SK-N-SH (cell line): ENCODE measurements around the gene MEF2A. TPM values are rescaled to one million over a fixed set of nuclear protein-coding genes. Genes with fewer than 3 reads are reported as not detected.

Experiments
- CTCF ChIA-PET: fragments of 300-600, 350-600 bp; formaldehyde crosslinking; extraction: SDS; loops from one replicate; lab custom pipeline; 2021; lab: Yijun Ruan, JAX
- POLR2A ChIA-PET: fragments of 350-600 bp; sonication (Branson Sonifier 250); formaldehyde crosslinking; extraction: SDS; loops from one replicate; lab custom pipeline; 2020; ENCODE audit warnings: antibody characterized with exemption, inconsistent platforms; lab: Yijun Ruan, JAX
- DNase-seq: peaks from one replicate; pipeline ENCODE4 v3.0.0; 2012
- H2AFZ ChIP-seq: fragments of 200-600 bp; sonication (generic); 2 replicates; pipeline ENCODE4 v1.8.1; 2016; ENCODE audit warnings: antibody characterized with exemption, mild to moderate bottlenecking, low read depth
- H3F3A ChIP-seq: fragments of 200-600 bp; sonication (generic); replicated peaks from 2 replicates; pipeline ENCODE3; 2016; ENCODE audit warnings: antibody characterized with exemption, mild to moderate bottlenecking; ENCODE audit not compliant: insufficient read depth
- H3K27ac ChIP-seq, 2 experiments: fragments of 200-500 bp in 1 of 2; fragments of 200-600 bp in 1 of 2; sonication (Bioruptor generic) in 1 of 2; sonication (generic), shearing (Covaris generic) in 1 of 2; 2 replicates each; pipeline versions ENCODE4 v1.5.1 to v1.6.1; 2014 to 2016; ENCODE audit warnings: low read depth in 2 of 2, inconsistent platforms in 1 of 2, low read length in 1 of 2, mild to moderate bottlenecking in 1 of 2, mixed read lengths in 1 of 2
- H3K27me3 ChIP-seq: fragments of 200-600 bp; sonication (generic), shearing (Covaris generic); 2 replicates; pipeline ENCODE4 v1.6.1; 2016; ENCODE audit warnings: mixed run types; ENCODE audit not compliant: insufficient read depth
- H3K36me3 ChIP-seq, 2 experiments: fragments of 200-500 bp in 1 of 2; fragments of 200-600 bp in 1 of 2; sonication (Bioruptor generic) in 1 of 2; sonication (generic) in 1 of 2; replicated peaks in 1 of 2; 2 replicates each; pipeline versions ENCODE3 to v1.5.1; 2014 to 2016; ENCODE audit warnings: low read length in 1 of 2, mild to moderate bottlenecking in 1 of 2; ENCODE audit not compliant: insufficient read depth in 2 of 2, control insufficient read depth in 1 of 2
- H3K4me1 ChIP-seq, 2 experiments: fragments of 200-500 bp in 1 of 2; fragments of 200-600 bp in 1 of 2; sonication (Bioruptor generic) in 1 of 2; sonication (generic), shearing (Covaris generic) in 1 of 2; 2 replicates each; pipeline versions ENCODE4 v1.5.1 to v1.6.1; 2014 to 2016; ENCODE audit warnings: low read depth in 1 of 2, low read length in 1 of 2, mixed run types in 1 of 2; ENCODE audit not compliant: insufficient read depth in 2 of 2, control insufficient read depth in 1 of 2
- H3K4me2 ChIP-seq: fragments of 200-600 bp; sonication (generic), shearing (Covaris generic); 2 replicates; pipeline ENCODE4 v1.6.1; 2017; ENCODE audit warnings: mixed run types
- H3K4me3 ChIP-seq, 2 experiments: fragments of 200-500 bp in 1 of 2; fragments of 200-600 bp in 1 of 2; sonication (Bioruptor generic) in 1 of 2; sonication (generic), shearing (Covaris generic) in 1 of 2; 2 replicates each; pipeline versions ENCODE4 v1.5.1 to v1.8.1; 2014 to 2016; ENCODE audit warnings: low read depth in 2 of 2, inconsistent platforms in 1 of 2, low read length in 1 of 2, mild to moderate bottlenecking in 1 of 2, mixed read lengths in 1 of 2, moderate library complexity in 1 of 2
- H3K79me2 ChIP-seq: fragments of 200-600 bp; sonication (generic); 2 replicates; pipeline ENCODE4 v1.8.1; 2017; ENCODE audit warnings: mild to moderate bottlenecking; ENCODE audit not compliant: insufficient read depth
- H3K9ac ChIP-seq: fragments of 200-600 bp; sonication (generic); 2 replicates; pipeline ENCODE4 v1.6.1; 2017; ENCODE audit warnings: mixed run types
- H3K9me2 ChIP-seq: fragments of 200-600 bp; sonication (generic); 2 replicates; pipeline ENCODE4 v1.6.1; 2017; ENCODE audit warnings: mixed run types
- H3K9me3 ChIP-seq: fragments of 200-600 bp; sonication (generic); 2 replicates; pipeline ENCODE4 v1.6.1; 2017; ENCODE audit warnings: mixed run types, mild to moderate bottlenecking, moderate library complexity
- H4K20me1 ChIP-seq: fragments of 200-600 bp; sonication (generic); 2 replicates; pipeline ENCODE4 v1.6.1; 2017; ENCODE audit warnings: mild to moderate bottlenecking, mixed run types; ENCODE audit not compliant: insufficient read depth
- CTCF ChIP-seq: fragments of 200-600 bp; sonication (generic); IDR thresholded peaks from 2 replicates; pipeline ENCODE4 v1.6.1; 2017; ENCODE audit warnings: antibody characterized with exemption, mild to moderate bottlenecking, moderate library complexity
- EP300 ChIP-seq, 2 experiments: IDR thresholded peaks; 2 replicates each; pipeline versions ENCODE4 v1.4.0 to v1.6.1; 2012; ENCODE audit warnings: borderline replicate concordance in 1 of 2, low read depth in 1 of 2, low read length in 1 of 2
- EZH2phosphoT487 ChIP-seq: fragments of 200-600 bp; sonication (generic); IDR thresholded peaks from 2 replicates; pipeline ENCODE4 v1.6.1; 2017; ENCODE audit warnings: low read depth, mixed run types, mild to moderate bottlenecking, antibody characterized with exemption, moderate library complexity, borderline replicate concordance
- FOSL2 ChIP-seq: IDR thresholded peaks from 2 replicates; pipeline ENCODE4 v1.4.0; 2012; ENCODE audit warnings: low read depth, mild to moderate bottlenecking, moderate library complexity, borderline replicate concordance
- JUND ChIP-seq: IDR thresholded peaks from 2 replicates; pipeline ENCODE4 v1.4.0; 2012
- MXI1 ChIP-seq: IDR thresholded peaks from 2 replicates; pipeline ENCODE4 v1.6.1; 2012; ENCODE audit warnings: mild to moderate bottlenecking, low read depth, low read length, improper control_type of control experiment
- POLR2AphosphoS5 ChIP-seq: IDR thresholded peaks from 2 replicates; pipeline ENCODE4 v1.6.1; 2012; ENCODE audit warnings: low read depth, low read length
- RAD21 ChIP-seq: IDR thresholded peaks from 2 replicates; pipeline ENCODE4 v1.6.1; 2012; ENCODE audit warnings: mild to moderate bottlenecking, low read length
- RCOR1 ChIP-seq: fragments of 150-350 bp; IDR thresholded peaks from 2 replicates; pipeline ENCODE4 v1.6.1; 2017; ENCODE audit warnings: antibody characterized with exemption, low read length
- RFX5 ChIP-seq: IDR thresholded peaks from 2 replicates; pipeline ENCODE4 v1.6.1; 2012; ENCODE audit warnings: mild to moderate bottlenecking, improper control_type of control experiment, low read length
- RXRA ChIP-seq: IDR thresholded peaks from 2 replicates; pipeline ENCODE4 v1.4.0; 2012; ENCODE audit warnings: low read depth, mild to moderate bottlenecking, borderline replicate concordance
- SMC3 ChIP-seq: IDR thresholded peaks from 2 replicates; pipeline ENCODE4 v1.6.1; 2012; ENCODE audit warnings: low read depth, low read length, improper control_type of control experiment
- TAF1 ChIP-seq: IDR thresholded peaks from 2 replicates; pipeline ENCODE4 v1.6.1; 2012; ENCODE audit warnings: low read depth, mild to moderate bottlenecking, low read length, moderate library complexity, borderline replicate concordance
- WGBS: methylation state at CpG from one replicate; pipeline ENCODE4 v1.1.6; 2017; ENCODE audit warnings: low lambda C conversion rate; 5-methylcytosine and 5-hydroxymethylcytosine counted together
- polyA plus RNA-seq, 3 experiments: library from polyadenylated mRNA; depleted of rRNA; stranded (reverse); fragments of >200 nt; gene quantifications; 2 replicates each; pipeline ENCODE4 v1.2.3, GENCODE V29; 2012
- TF ChIP-seq, protein P1 (sequence below): fragments of 150-350 bp; IDR thresholded peaks from 2 replicates; pipeline ENCODE4 v1.6.1; 2017; ENCODE audit warnings: antibody characterized with exemption, low read length, low read depth, borderline replicate concordance
- TF ChIP-seq, protein P2 (sequence below): IDR thresholded peaks from 2 replicates; pipeline ENCODE4 v1.4.0; 2012; ENCODE audit warnings: low read depth
- TF ChIP-seq, protein P3 (sequence below): IDR thresholded peaks from 2 replicates; pipeline ENCODE4 v1.4.0; 2012; ENCODE audit warnings: low read depth, borderline replicate concordance

The MEF2A gene
- polyA plus RNA-seq, 1 of the 3 experiments (the other 2 are of a cell fraction): 20.9 TPM

- peaks cover 19% of the 10 kb centered on the region for H3K79me2 ChIP-seq
- CTCF ChIA-PET: interaction anchor here (1.9 kb wide), 1 partner anchor 59 kb away, joined by 5 read pairs; no protein-coding TSS in a partner anchor
These were observed 79.8 kb downstream of the MEF2A start for GRCh38 chr15:99645543-99645935.

DNA sequence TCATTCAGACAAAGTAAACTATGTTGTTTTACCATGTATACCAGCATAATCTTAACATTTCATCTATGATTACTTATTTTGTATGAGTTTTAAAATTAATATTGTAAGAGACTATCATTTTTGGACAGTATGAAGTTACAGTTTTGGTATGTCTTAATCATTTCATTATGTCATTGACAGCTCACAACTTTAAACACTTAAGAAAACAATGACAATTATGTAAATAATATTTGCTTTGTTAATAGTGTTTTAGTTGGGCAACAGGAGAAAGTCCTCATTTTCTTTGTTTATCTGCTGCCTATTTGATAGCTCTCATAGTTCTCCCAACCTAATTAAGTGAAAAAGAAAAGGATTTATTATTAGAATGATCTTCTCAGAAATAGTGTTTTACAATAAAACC is 80.2 kb downstream of the MEF2A start:
- ChIA-PET POLR2A (no interaction called here), CTCF (interaction anchor here (1.9 kb wide), 1 partner anchor 59 kb away, joined by 5 read pairs; no protein-coding TSS in a partner anchor)
- H3K79me2 ChIP-seq: peaks cover 19% of the 10 kb centered on the region

More at GRCh38 chr15:99645543-99645935, 79.8 kb downstream of the MEF2A start:
- 0 out of 2 replicates have a peak, but pooled peaks cover 1% of the 10 kb centered on the region for H4K20me1 ChIP-seq
- peaks cover 8% of the 10 kb centered on the region; the same call in 1 of the 2 replicates for H3K9me3 ChIP-seq
- H3F3A ChIP-seq: peaks cover 3% of the 10 kb centered on the region
- H3K36me3 ChIP-seq: peaks cover 19 to 45% of the 10 kb centered on the region in 2 experiments
- H3K9ac ChIP-seq: no peak overlapping the region
- no peak overlapping the region for H3K4me3 ChIP-seq
- H2AFZ ChIP-seq: no peak overlapping the region
- WGBS: 94% methylated on average over 3 of the region's 3 CpGs
- H3K27ac ChIP-seq: no peak overlapping the region
- no peak for DNase-seq
- POLR2A ChIA-PET: no interaction called here
- no peaks in the 10 kb centered on the region; a peak in 1 of 4 replicates for H3K4me1 ChIP-seq
- H3K9me2 ChIP-seq: no peaks in the 10 kb centered on the region
- no peak overlapping the region for H3K4me2 ChIP-seq
- no peaks in the 10 kb centered on the region for H3K27me3 ChIP-seq
- TF ChIP-seq POLR2AphosphoS5: no peak
- TF ChIP-seq RAD21: no peak
- TF ChIP-seq, protein P1, sequence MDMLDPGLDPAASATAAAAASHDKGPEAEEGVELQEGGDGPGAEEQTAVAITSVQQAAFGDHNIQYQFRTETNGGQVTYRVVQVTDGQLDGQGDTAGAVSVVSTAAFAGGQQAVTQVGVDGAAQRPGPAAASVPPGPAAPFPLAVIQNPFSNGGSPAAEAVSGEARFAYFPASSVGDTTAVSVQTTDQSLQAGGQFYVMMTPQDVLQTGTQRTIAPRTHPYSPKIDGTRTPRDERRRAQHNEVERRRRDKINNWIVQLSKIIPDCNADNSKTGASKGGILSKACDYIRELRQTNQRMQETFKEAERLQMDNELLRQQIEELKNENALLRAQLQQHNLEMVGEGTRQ: no peak
- TF ChIP-seq EP300 (IDR thresholded peaks at IDR 0.05; ENCODE audit: borderline replicate concordance in 1 of 2, low read depth in 1 of 2, low read length in 1 of 2): no peak
- no peak for TF ChIP-seq RXRA
- TF ChIP-seq, all 33 proteins: peak for 0

GRCh38 chr15:99651023-99651807 is 85.4 kb downstream of the MEF2A start:
- CTCF ChIA-PET: interaction anchor here (1.0 kb wide), 1 partner anchor 11 kb away, joined by 3 read pairs; no protein-coding TSS in a partner anchor
- Histone ChIP-seq H3K9me2 (no peaks in the 10 kb centered on the region), H3K79me2 (peaks cover 5% of the 10 kb centered on the region; the same call in 1 of the 2 replicates), H3K4me1 (no peaks in the 10 kb centered on the region), H4K20me1 (no peaks in the 10 kb centered on the region), H3K9me3 (peaks cover 7% of the 10 kb centered on the region; the same call in 1 of the 2 replicates), H3K27me3 (no peaks in the 10 kb centered on the region), H3F3A (peaks cover 3% of the 10 kb centered on the region), H3K9ac (0 out of 2 replicates have a peak overlapping the region, but pooled peaks have one; percentile 3), H3K4me3 (no peak overlapping the region), H3K36me3 (peaks cover 18 to 20% of the 10 kb centered on the region in 2 experiments), H3K27ac (peak overlapping the region in 1 of 2 experiments; percentile 16; a peak in 1 of 4 replicates), H3K4me2 (no peak overlapping the region), H2AFZ (no peak overlapping the region)
- POLR2A ChIA-PET: no interaction called here
- DNase-seq: no peak
- WGBS: 79% methylated on average over 6 of the region's 6 CpGs
- TF ChIP-seq RFX5: no peak
- TF ChIP-seq, protein P2, sequence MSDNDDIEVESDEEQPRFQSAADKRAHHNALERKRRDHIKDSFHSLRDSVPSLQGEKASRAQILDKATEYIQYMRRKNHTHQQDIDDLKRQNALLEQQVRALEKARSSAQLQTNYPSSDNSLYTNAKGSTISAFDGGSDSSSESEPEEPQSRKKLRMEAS: no peak
- no peak for TF ChIP-seq FOSL2
- TF ChIP-seq CTCF: no peak
- TF ChIP-seq, protein P3, sequence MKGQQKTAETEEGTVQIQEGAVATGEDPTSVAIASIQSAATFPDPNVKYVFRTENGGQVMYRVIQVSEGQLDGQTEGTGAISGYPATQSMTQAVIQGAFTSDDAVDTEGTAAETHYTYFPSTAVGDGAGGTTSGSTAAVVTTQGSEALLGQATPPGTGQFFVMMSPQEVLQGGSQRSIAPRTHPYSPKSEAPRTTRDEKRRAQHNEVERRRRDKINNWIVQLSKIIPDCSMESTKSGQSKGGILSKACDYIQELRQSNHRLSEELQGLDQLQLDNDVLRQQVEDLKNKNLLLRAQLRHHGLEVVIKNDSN: no peak
- TF ChIP-seq RCOR1: no peak
- TF ChIP-seq RAD21: no peak
- TF ChIP-seq JUND: no peak
- TF ChIP-seq EZH2phosphoT487: no peak
- no peak for TF ChIP-seq SMC3
- no peak for TF ChIP-seq TAF1

More for the DNA sequence above, 80.2 kb downstream of the MEF2A start:
- Histone ChIP-seq H3K27me3 (no peaks in the 10 kb centered on the region), H4K20me1 (no peaks in the 10 kb centered on the region), H3K36me3 (peaks cover 19 to 45% of the 10 kb centered on the region in 2 experiments), H3K4me3 (no peak overlapping the region), H3F3A (peaks cover 3% of the 10 kb centered on the region), H3K9ac (no peak overlapping the region), H3K4me2 (no peak overlapping the region), H3K9me2 (no peaks in the 10 kb centered on the region), H2AFZ (no peak overlapping the region), H3K9me3 (peaks cover 8% of the 10 kb centered on the region; the same call in 1 of the 2 replicates), H3K4me1 (no peaks in the 10 kb centered on the region; a peak in 1 of 4 replicates), H3K27ac (no peak overlapping the region)
- no peak for DNase-seq
- TF ChIP-seq MXI1 (no peak), EP300 (IDR thresholded peaks at IDR 0.05; ENCODE audit: borderline replicate concordance in 1 of 2, low read depth in 1 of 2, low read length in 1 of 2) (no peak)
